IMR-90 (cell line): ENCODE data around the gene CAV2. TPM values are rescaled to one million over a fixed set of nuclear protein-coding genes. Genes with fewer than 3 reads are reported as not detected.

Source experiments
- ATAC-seq: fragments of 200-7000 bp; cut with Tn5 transposase; 2 replicates; pipeline ENCODE4 v1.9.1; 2020; ENCODE audit warnings: low read depth, mild to moderate bottlenecking, moderate library complexity
- BruUV-seq: library from RNA; stranded (reverse); fragments of 400-500 nt; replicated peaks from 2 replicates; lab custom pipeline; 2021; lab: Mats Ljungman, UMichigan
- CTCF ChIA-PET: fragments of 300-600 bp; formaldehyde crosslinking; extraction: SDS; loops from one replicate; lab custom pipeline; 2021; ENCODE audit warnings: antibody characterized with exemption; lab: Yijun Ruan, JAX
- POLR2A ChIA-PET: fragments of 300-600 bp; sonication (Branson Sonifier 250); formaldehyde crosslinking; loops from one replicate; lab custom pipeline; 2022; ENCODE audit warnings: antibody characterized with exemption; ENCODE audit not compliant: unreplicated experiment; lab: Charles Lee
- DNase-seq: peaks from one replicate; pipeline ENCODE4 v3.0.0; 2013
- H2AFZ ChIP-seq: replicated peaks from 2 replicates; pipeline ENCODE3; 2013; ENCODE audit warnings: low read length, mild to moderate bottlenecking; ENCODE audit not compliant: poor library complexity
- H2AK5ac ChIP-seq: 2 replicates; pipeline ENCODE4 v1.6.1; 2013; ENCODE audit warnings: low read depth, low read length, inconsistent platforms
- H2AK9ac ChIP-seq: replicated peaks from 2 replicates; pipeline ENCODE3; 2013; ENCODE audit warnings: mild to moderate bottlenecking, low read depth, low read length, moderate library complexity; ENCODE audit not compliant: poor library complexity
- H2BK120ac ChIP-seq: 2 replicates; pipeline ENCODE4 v1.6.1; 2013; ENCODE audit warnings: low read depth, low read length, inconsistent platforms
- H2BK15ac ChIP-seq: 3 replicates; pipeline ENCODE4 v1.6.1; 2013; ENCODE audit warnings: low read depth, low read length, inconsistent platforms
- H2BK20ac ChIP-seq: 2 replicates; pipeline ENCODE4 v1.6.1; 2013; ENCODE audit warnings: low read depth, mild to moderate bottlenecking, inconsistent platforms, low read length, moderate library complexity
- H2BK5ac ChIP-seq: 2 replicates; pipeline ENCODE4 v1.6.1; 2013; ENCODE audit warnings: mild to moderate bottlenecking, low read depth, low read length, inconsistent platforms; ENCODE audit not compliant: poor library complexity, severe bottlenecking
- H3K14ac ChIP-seq: replicated peaks from 2 replicates; pipeline ENCODE4 v1.6.1; 2013; ENCODE audit warnings: low read depth, low read length, inconsistent platforms
- H3K18ac ChIP-seq: 2 replicates; pipeline ENCODE4 v1.6.1; 2013; ENCODE audit warnings: low read depth, low read length, control low read depth
- H3K23ac ChIP-seq: 2 replicates; pipeline ENCODE4 v1.6.1; 2013; ENCODE audit warnings: low read depth, low read length, inconsistent platforms
- H3K27ac ChIP-seq: 2 replicates; pipeline ENCODE4 v1.5.1; 2013; ENCODE audit warnings: mild to moderate bottlenecking, control low read depth, low read length; ENCODE audit not compliant: insufficient read depth
- H3K27me3 ChIP-seq: 2 replicates; pipeline ENCODE4 v1.6.1; 2013; ENCODE audit warnings: low read length; ENCODE audit not compliant: control insufficient read depth, insufficient read depth
- H3K36me3 ChIP-seq: 2 replicates; pipeline ENCODE4 v1.6.1; 2013; ENCODE audit warnings: low read length, mixed read lengths; ENCODE audit not compliant: control insufficient read depth, insufficient read depth
- H3K4ac ChIP-seq: 2 replicates; pipeline ENCODE4 v1.6.1; 2013; ENCODE audit warnings: low read depth, low read length, inconsistent platforms
- H3K4me1 ChIP-seq: 2 replicates; pipeline ENCODE4 v1.6.1; 2013; ENCODE audit warnings: low read length, mixed read lengths; ENCODE audit not compliant: control insufficient read depth, insufficient read depth
- H3K4me2 ChIP-seq: 2 replicates; pipeline ENCODE4 v1.6.1; 2013; ENCODE audit warnings: low read depth, mild to moderate bottlenecking, control low read depth, low read length, moderate library complexity
- H3K4me3 ChIP-seq: 2 replicates; pipeline ENCODE4 v1.5.1; 2013; ENCODE audit warnings: low read depth, mild to moderate bottlenecking, control low read depth, low read length, moderate library complexity; ENCODE audit not compliant: insufficient read depth
- H3K56ac ChIP-seq: 2 replicates; pipeline ENCODE4 v1.6.1; 2013; ENCODE audit warnings: low read length, inconsistent platforms; ENCODE audit not compliant: insufficient read depth; ENCODE audit errors: extremely low read depth
- H3K79me1 ChIP-seq, 2 experiments: 2 replicates each; pipeline ENCODE4 v1.6.1; 2013; ENCODE audit warnings: low read length in 2 of 2, inconsistent platforms in 1 of 2, low read depth in 1 of 2
- H3K9ac ChIP-seq: 2 replicates; pipeline ENCODE4 v1.6.1; 2013; ENCODE audit warnings: low read depth, low read length, control low read depth
- H3K9me1 ChIP-seq: 2 replicates; pipeline ENCODE4 v1.6.1; 2013; ENCODE audit warnings: low read length, inconsistent platforms; ENCODE audit not compliant: insufficient read depth
- H3K9me3 ChIP-seq: 2 replicates; pipeline ENCODE4 v1.6.1; 2013; ENCODE audit warnings: low read length; ENCODE audit not compliant: control insufficient read depth, insufficient read depth
- H4K20me1 ChIP-seq: 2 replicates; pipeline ENCODE4 v1.6.1; 2013; ENCODE audit warnings: low read length, inconsistent platforms; ENCODE audit not compliant: insufficient read depth
- H4K5ac ChIP-seq: 2 replicates; pipeline ENCODE4 v1.6.1; 2013; ENCODE audit warnings: mild to moderate bottlenecking, low read depth, low read length, control low read depth
- H4K8ac ChIP-seq, 2 experiments: 2 replicates each; pipeline ENCODE4 v1.6.1; 2013; ENCODE audit warnings: low read depth in 2 of 2, low read length in 2 of 2, control low read depth in 1 of 2, inconsistent platforms in 1 of 2
- H4K91ac ChIP-seq: 2 replicates; pipeline ENCODE4 v1.6.1; 2013; ENCODE audit warnings: low read depth, low read length, inconsistent platforms; ENCODE audit not compliant: insufficient read depth
- BHLHE40 ChIP-seq: fragments of 150-350 bp; IDR thresholded peaks from 2 replicates; pipeline ENCODE4 v1.6.1; 2016; ENCODE audit warnings: mild to moderate bottlenecking, low read depth, low read length
- CEBPB ChIP-seq: IDR thresholded peaks from 2 replicates; pipeline ENCODE4 v1.6.1; 2012; ENCODE audit warnings: low read depth, low read length, improper control_type of control experiment
- CHD1 ChIP-seq: IDR thresholded peaks from 2 replicates; pipeline ENCODE4 v1.6.1; 2012; ENCODE audit warnings: low read depth, low read length, improper control_type of control experiment
- FOS ChIP-seq: fragments of 150-350 bp; IDR thresholded peaks from 2 replicates; pipeline ENCODE4 v1.6.1; 2016; ENCODE audit warnings: low read depth, low read length
- MAFK ChIP-seq: IDR thresholded peaks from 2 replicates; pipeline ENCODE4 v1.6.1; 2012; ENCODE audit warnings: low read depth, low read length, improper control_type of control experiment
- MAZ ChIP-seq: IDR thresholded peaks from 2 replicates; pipeline ENCODE4 v1.6.1; 2012; ENCODE audit warnings: low read depth, mild to moderate bottlenecking, low read length, improper control_type of control experiment, moderate library complexity, borderline replicate concordance
- MXI1 ChIP-seq: IDR thresholded peaks from 2 replicates; pipeline ENCODE4 v1.6.1; 2012; ENCODE audit warnings: low read depth, mild to moderate bottlenecking, low read length, moderate library complexity, borderline replicate concordance
- NFE2L2 ChIP-seq: fragments of 150-350 bp; IDR thresholded peaks from 2 replicates; pipeline ENCODE4 v1.6.1; 2016; ENCODE audit warnings: low read depth, mild to moderate bottlenecking, low read length
- POLR2A ChIP-seq: IDR thresholded peaks from 2 replicates; pipeline ENCODE4 v1.6.1; 2012; ENCODE audit warnings: mild to moderate bottlenecking, low read depth, low read length
- RAD21 ChIP-seq: IDR thresholded peaks from 2 replicates; pipeline ENCODE4 v1.6.1; 2012; ENCODE audit warnings: low read length, improper control_type of control experiment
- RCOR1 ChIP-seq: IDR thresholded peaks from 2 replicates; pipeline ENCODE4 v1.6.1; 2012; ENCODE audit warnings: mild to moderate bottlenecking, low read length, improper control_type of control experiment; ENCODE audit not compliant: insufficient replicate concordance
- RFX5 ChIP-seq: IDR thresholded peaks from 2 replicates; pipeline ENCODE4 v1.8.0; 2012; ENCODE audit warnings: low read depth, mild to moderate bottlenecking, low read length, moderate library complexity
- SMC3 ChIP-seq: fragments of 150-350 bp; IDR thresholded peaks from 2 replicates; pipeline ENCODE4 v1.6.1; 2016; ENCODE audit warnings: low read depth, mild to moderate bottlenecking, antibody characterized with exemption, low read length, moderate library complexity
- dilution Hi-C: fragments of 300-500 bp; cut with HindIII; formaldehyde crosslinking; loops from one replicate; pipeline ENCODE4 v1.14.3; 2018; ENCODE audit warnings: low sequenced_read_pairs; ENCODE audit not compliant: unreplicated experiment
- in situ Hi-C: fragments of 300-500 bp; cut with MboI; formaldehyde crosslinking; loops from 3 replicates; pipeline ENCODE4 v1.14.3; 2019; ENCODE audit warnings: low sequenced_read_pairs, inconsistent platforms, mixed read lengths
- intact Hi-C: fragments of 100-400 bp; cut with micrococcal nuclease; formaldehyde crosslinking; loops from 2 replicates; pipeline ENCODE4 v1.10.0; 2022
- polyA plus RNA-seq, 3 experiments: library from polyadenylated mRNA; depleted of rRNA; stranded (reverse); fragments of >200 nt; gene quantifications; 2 replicates each; pipeline ENCODE4 v1.2.3, GENCODE V29; 2012; ENCODE audit warnings: low replicate concordance in 1 of 3
- total RNA-seq: library from RNA; depleted of rRNA; stranded (reverse); fragments of >200 nt; gene quantifications from 2 replicates; pipeline ENCODE4 v1.2.3, GENCODE V29; 2012
- TF ChIP-seq, protein P1 (sequence below): fragments of 150-350 bp; IDR thresholded peaks from 2 replicates; pipeline ENCODE4 v1.6.1; 2017; ENCODE audit warnings: mild to moderate bottlenecking, antibody characterized with exemption, low read length, low read depth
- TF ChIP-seq, protein P2 (sequence below): conservative IDR thresholded peaks from 2 replicates; pipeline ENCODE4 v1.5.1; 2012; ENCODE audit warnings: mild to moderate bottlenecking, low read depth, low read length, improper control_type of control experiment
- TF ChIP-seq, protein P3 (sequence below): fragments of 150-350 bp; IDR thresholded peaks from 2 replicates; pipeline ENCODE4 v1.6.1; 2016; ENCODE audit warnings: low read depth, mild to moderate bottlenecking, low read length, moderate library complexity, borderline replicate concordance

Gene CAV2
- total and polyA plus RNA-seq, 2 of the 4 experiments (the other 2 are of a cell fraction), result 199 to 265 TPM

DNA sequence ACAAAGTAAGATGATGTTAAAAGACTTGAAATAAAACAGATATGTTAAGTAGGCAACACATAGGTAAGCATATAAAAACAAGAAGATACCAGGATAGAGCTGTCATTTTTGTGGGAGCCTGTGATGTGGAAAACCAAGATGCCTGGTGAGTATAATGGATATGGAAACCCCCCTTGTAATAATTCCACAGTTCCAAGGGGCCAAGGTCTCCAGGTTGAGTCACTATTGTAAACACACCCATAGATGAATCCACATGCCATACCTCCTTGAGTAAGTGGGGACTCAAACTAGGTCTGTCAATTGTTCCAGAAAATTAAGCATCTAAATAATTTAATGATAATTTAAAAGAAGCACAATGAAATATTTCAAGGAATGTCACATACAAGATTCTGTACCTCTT, 41.2 kb downstream of the CAV2 start:
- 0 out of 2 replicates have a peak overlapping the region, but pooled peaks have one; percentile 5 for H2AK5ac ChIP-seq
- H2AK9ac ChIP-seq, result no peak overlapping the region
- H3K27ac ChIP-seq, result no peak overlapping the region; the same call in 1 of the 2 replicates
- H2AFZ ChIP-seq, result no peak overlapping the region
- H3K4me2 ChIP-seq, result no peak overlapping the region
- H3K9me3 ChIP-seq, result no peaks in the 10 kb centered on the region
- no peak overlapping the region for H3K4me3 ChIP-seq
- peak overlapping the region; percentile 20; the same call in 1 of the 2 replicates for H3K4ac ChIP-seq
- no TSS peak for BruUV-seq
- peak overlapping the region; percentile 68; the same call in 1 of the 2 replicates for H2BK20ac ChIP-seq
- 0 out of 2 replicates have a peak overlapping the region, but pooled peaks have one; percentile 64 for H2BK120ac ChIP-seq
- POLR2A ChIA-PET, result no interaction called here
- no peaks in the 10 kb centered on the region for H3K27me3 ChIP-seq
- H2BK5ac ChIP-seq, result peak overlapping the region; percentile 95
- H3K9ac ChIP-seq, result no peak overlapping the region
- H3K56ac ChIP-seq, result no peak overlapping the region
- H4K8ac ChIP-seq, result 0 out of 4 replicates have a peak overlapping the region, but pooled peaks of 1 of the 2 experiments have one; percentile 35
- TF ChIP-seq, protein P1, sequence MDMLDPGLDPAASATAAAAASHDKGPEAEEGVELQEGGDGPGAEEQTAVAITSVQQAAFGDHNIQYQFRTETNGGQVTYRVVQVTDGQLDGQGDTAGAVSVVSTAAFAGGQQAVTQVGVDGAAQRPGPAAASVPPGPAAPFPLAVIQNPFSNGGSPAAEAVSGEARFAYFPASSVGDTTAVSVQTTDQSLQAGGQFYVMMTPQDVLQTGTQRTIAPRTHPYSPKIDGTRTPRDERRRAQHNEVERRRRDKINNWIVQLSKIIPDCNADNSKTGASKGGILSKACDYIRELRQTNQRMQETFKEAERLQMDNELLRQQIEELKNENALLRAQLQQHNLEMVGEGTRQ, result no peak
- TF ChIP-seq SMC3 (no peak), RCOR1 (no peak), RAD21 (no peak), FOS (no peak), POLR2A (no peak), BHLHE40 (no peak), MAFK (no peak), MAZ (no peak), NFE2L2 (no peak), CHD1 (no peak), MXI1 (no peak), RFX5 (no peak), CEBPB (no peak)
- TF ChIP-seq, protein P2, sequence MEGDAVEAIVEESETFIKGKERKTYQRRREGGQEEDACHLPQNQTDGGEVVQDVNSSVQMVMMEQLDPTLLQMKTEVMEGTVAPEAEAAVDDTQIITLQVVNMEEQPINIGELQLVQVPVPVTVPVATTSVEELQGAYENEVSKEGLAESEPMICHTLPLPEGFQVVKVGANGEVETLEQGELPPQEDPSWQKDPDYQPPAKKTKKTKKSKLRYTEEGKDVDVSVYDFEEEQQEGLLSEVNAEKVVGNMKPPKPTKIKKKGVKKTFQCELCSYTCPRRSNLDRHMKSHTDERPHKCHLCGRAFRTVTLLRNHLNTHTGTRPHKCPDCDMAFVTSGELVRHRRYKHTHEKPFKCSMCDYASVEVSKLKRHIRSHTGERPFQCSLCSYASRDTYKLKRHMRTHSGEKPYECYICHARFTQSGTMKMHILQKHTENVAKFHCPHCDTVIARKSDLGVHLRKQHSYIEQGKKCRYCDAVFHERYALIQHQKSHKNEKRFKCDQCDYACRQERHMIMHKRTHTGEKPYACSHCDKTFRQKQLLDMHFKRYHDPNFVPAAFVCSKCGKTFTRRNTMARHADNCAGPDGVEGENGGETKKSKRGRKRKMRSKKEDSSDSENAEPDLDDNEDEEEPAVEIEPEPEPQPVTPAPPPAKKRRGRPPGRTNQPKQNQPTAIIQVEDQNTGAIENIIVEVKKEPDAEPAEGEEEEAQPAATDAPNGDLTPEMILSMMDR, result no peak
- TF ChIP-seq, protein P3, sequence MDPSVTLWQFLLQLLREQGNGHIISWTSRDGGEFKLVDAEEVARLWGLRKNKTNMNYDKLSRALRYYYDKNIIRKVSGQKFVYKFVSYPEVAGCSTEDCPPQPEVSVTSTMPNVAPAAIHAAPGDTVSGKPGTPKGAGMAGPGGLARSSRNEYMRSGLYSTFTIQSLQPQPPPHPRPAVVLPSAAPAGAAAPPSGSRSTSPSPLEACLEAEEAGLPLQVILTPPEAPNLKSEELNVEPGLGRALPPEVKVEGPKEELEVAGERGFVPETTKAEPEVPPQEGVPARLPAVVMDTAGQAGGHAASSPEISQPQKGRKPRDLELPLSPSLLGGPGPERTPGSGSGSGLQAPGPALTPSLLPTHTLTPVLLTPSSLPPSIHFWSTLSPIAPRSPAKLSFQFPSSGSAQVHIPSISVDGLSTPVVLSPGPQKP, result no peak
- CTCF ChIA-PET, result no interaction called here
- peak; percentile 55 for DNase-seq
- no peak for ATAC-seq
- in situ Hi-C loops (no loop called here), intact Hi-C loops (loop anchor here (5.0 kb wide), 1 partner anchor 47 kb away; no protein-coding TSS in a partner anchor), dilution Hi-C loops (no loop called here)
- H3K36me3 ChIP-seq, result peaks cover 32% of the 10 kb centered on the region
- H3K9me1 ChIP-seq, result peaks cover 32% of the 10 kb centered on the region
- peak overlapping the region; percentile 67; the same call in 1 of the 3 replicates for H2BK15ac ChIP-seq
- peak overlapping the region; percentile 68; the same call in 1 of the 2 replicates for H3K18ac ChIP-seq
- peaks cover 30 to 76% of the 10 kb centered on the region in 2 experiments for H3K79me1 ChIP-seq
- H3K14ac ChIP-seq, result 0 out of 2 replicates have a peak overlapping the region, but pooled peaks have one; percentile 64
- no peak overlapping the region for H4K91ac ChIP-seq
- peaks cover 39% of the 10 kb centered on the region; the same call in 1 of the 2 replicates for H4K20me1 ChIP-seq
- no peak overlapping the region for H4K5ac ChIP-seq
- peak overlapping the region; percentile 66; the same call in 1 of the 2 replicates for H3K23ac ChIP-seq
- peaks cover 32% of the 10 kb centered on the region for H3K4me1 ChIP-seq
